Glutamatergic neuron (in vitro differentiated cells): ENCODE results near the gene RXRB. TPM values are rescaled to one million over a fixed set of nuclear protein-coding genes. Genes with fewer than 3 reads are reported as not detected.

ENCODE experiments used
- DNase-seq: peaks from one replicate; pipeline ENCODE4 v3.0.0; 2022
- H3K27ac Mint-ChIP-seq: one replicate; pipeline ENCODE4 v1.8.0; 2020; ENCODE audit warnings: mild to moderate bottlenecking, mixed read lengths, inconsistent platforms; ENCODE audit not compliant: unreplicated experiment
- H3K27me3 Mint-ChIP-seq: one replicate; pipeline ENCODE4 v1.8.0; 2020; ENCODE audit warnings: mild to moderate bottlenecking, moderate library complexity, mixed read lengths, inconsistent platforms; ENCODE audit not compliant: unreplicated experiment
- H3K36me3 Mint-ChIP-seq: one replicate; pipeline ENCODE4 v1.8.0; 2020; ENCODE audit warnings: mild to moderate bottlenecking, mixed read lengths, inconsistent platforms; ENCODE audit not compliant: unreplicated experiment
- H3K4me1 Mint-ChIP-seq: one replicate; pipeline ENCODE4 v1.8.0; 2020; ENCODE audit warnings: mild to moderate bottlenecking, low read depth, mixed read lengths, inconsistent platforms; ENCODE audit not compliant: unreplicated experiment
- H3K4me3 Mint-ChIP-seq: one replicate; pipeline ENCODE4 v1.8.0; 2020; ENCODE audit warnings: mild to moderate bottlenecking, mixed read lengths, inconsistent platforms; ENCODE audit not compliant: unreplicated experiment
- H3K9me3 Mint-ChIP-seq: one replicate; pipeline ENCODE4 v1.8.0; 2020; ENCODE audit warnings: mild to moderate bottlenecking, moderate library complexity, mixed read lengths, inconsistent platforms; ENCODE audit not compliant: unreplicated experiment
- CTCF ChIP-seq: fragments of 200-600 bp; sonication (generic); IDR thresholded peaks from one replicate; pipeline ENCODE4 v1.5.0; 2021; ENCODE audit not compliant: partially characterized antibody, unreplicated experiment
- total RNA-seq: library from RNA; stranded (reverse); fragmentation: NEBNext Ultra II Directional; extraction: Animal tissue kit (Norgen Biotek cat#: 25700); gene quantifications from one replicate; pipeline ENCODE4 v1.2.1, GENCODE V29; 2021; ENCODE audit not compliant: unreplicated experiment

RXRB gene
- total RNA-seq, 1 donor from 2014 or later: 45.3 TPM

GRCh38 chr6:33193619-33194018 is 6.8 kb downstream of the RXRB start:
- H3K36me3 Mint-ChIP-seq: no peaks in the 10 kb centered on the region
- no peak for DNase-seq
- TF ChIP-seq CTCF: no peak

GRCh38 chr6:33192671-33193602 is 7.5 kb downstream of the RXRB start:
- Mint-ChIP-seq H3K4me1 (peaks cover 9% of the 10 kb centered on the region), H3K27me3 (peaks cover 8% of the 10 kb centered on the region), H3K9me3 (peaks cover 4% of the 10 kb centered on the region), H3K36me3 (peaks cover 5% of the 10 kb centered on the region), H3K27ac (no peak overlapping the region), H3K4me3 (peak overlapping the region; percentile 83)
- TF ChIP-seq CTCF: no peak
- DNase-seq: no peak

More at GRCh38 chr6:33193619-33194018, 6.8 kb downstream of the RXRB start:
- Mint-ChIP-seq H3K4me1 (peaks cover 11% of the 10 kb centered on the region), H3K9me3 (peaks cover 6% of the 10 kb centered on the region), H3K4me3 (peak overlapping the region; percentile 25), H3K27me3 (peaks cover 6% of the 10 kb centered on the region), H3K27ac (no peak overlapping the region)

GRCh38 chr6:33192105-33192646 is 8.3 kb downstream of the RXRB start, which contains the start of gene COL11A2:
COL11A2 (minus strand) TSS chr6:33192467; CDS start chr6:33192240, 227 bp downstream.
- peaks cover 9% of the 10 kb centered on the region for H3K27me3 Mint-ChIP-seq
- H3K27ac Mint-ChIP-seq: no peak within 1 kb of the TSS
- DNase-seq: peak; percentile 49
- H3K36me3 Mint-ChIP-seq: peaks cover 5% of the 10 kb centered on the region
- H3K9me3 Mint-ChIP-seq: peaks cover 4% of the 10 kb centered on the region
- H3K4me3 Mint-ChIP-seq: peak within 1 kb of the TSS; percentile 83
- no peak for TF ChIP-seq CTCF
- peaks cover 4% of the 10 kb centered on the region for H3K4me1 Mint-ChIP-seq

- peaks cover 4% of the 10 kb centered on the region for H3K4me1 Mint-ChIP-seq
- TF ChIP-seq CTCF: no peak
- peaks cover 5% of the 10 kb centered on the region for H3K36me3 Mint-ChIP-seq
- peaks cover 8% of the 10 kb centered on the region for H3K27me3 Mint-ChIP-seq
- peak overlapping the region; percentile 32 for H3K4me3 Mint-ChIP-seq
- H3K27ac Mint-ChIP-seq: no peak overlapping the region
- no peak for DNase-seq
- peaks cover 3% of the 10 kb centered on the region for H3K9me3 Mint-ChIP-seq
Measured at GRCh38 chr6:33191383-33192104, 8.9 kb downstream of the RXRB start.
